ENCODE measurements around the gene HCFC2. TPM values are rescaled to one million over a fixed set of nuclear protein-coding genes. Genes with fewer than 3 reads are reported as not detected.
"Not testable (repeated sequence)": the region's sequence is repeated elsewhere in the genome, so short reads cannot be mapped to it uniquely, and the experiment has no call there.

Gene HCFC2
- total RNA-seq, 2 experiments from 2014 or later = 12.0 to 15.3 TPM

- no peak overlapping the region for H3K27ac Mint-ChIP-seq
- CTCF ChIA-PET = interaction anchor here (3.4 kb wide), 1 partner anchor 13 kb away, joined by 44 read pairs; no protein-coding TSS in a partner anchor
- ATAC-seq = no peak
These were observed 31.0 kb downstream of the HCFC2 start for GRCh38 chr12:104095289-104095688.

GRCh38 chr12:104097954-104098353 is 33.6 kb downstream of the HCFC2 start:
- H3K36me3 Mint-ChIP-seq (ENCODE audit: low read depth) = peaks cover 37% of the 10 kb centered on the region
- no peaks in the 10 kb centered on the region for H3K27me3 Mint-ChIP-seq (ENCODE audit: low read depth)
- no peak overlapping the region for H3K27ac Mint-ChIP-seq
- H3K4me3 Mint-ChIP-seq = no peak overlapping the region
- H3K9me3 Mint-ChIP-seq (ENCODE audit: insufficient read depth) = no peaks in the 10 kb centered on the region
- DNase-seq (no peak), ATAC-seq (no peak)
- no peaks in the 10 kb centered on the region for H3K4me1 Mint-ChIP-seq (ENCODE audit: low read depth)
- CTCF ChIA-PET = interaction anchor here (0.6 to 3.4 kb wide), 4 partner anchors 10 to 220 kb away, joined by 3 to 44 read pairs (median 4); no protein-coding TSS in a partner anchor
- POLR2A ChIA-PET = no interaction called here

More at GRCh38 chr12:104095289-104095688, 31.0 kb downstream of the HCFC2 start:
- Mint-ChIP-seq H3K27me3 (ENCODE audit: low read depth) (no peaks in the 10 kb centered on the region), H3K4me1 (ENCODE audit: low read depth) (no peaks in the 10 kb centered on the region), H3K36me3 (ENCODE audit: low read depth) (peaks cover 39% of the 10 kb centered on the region), H3K9me3 (ENCODE audit: insufficient read depth) (no peaks in the 10 kb centered on the region), H3K4me3 (no peak overlapping the region)
- POLR2A ChIA-PET = no interaction called here
- DNase-seq = no peak

- H3K36me3 Mint-ChIP-seq (ENCODE audit: low read depth) = peaks cover 17% of the 10 kb centered on the region
- no peaks in the 10 kb centered on the region for H3K9me3 Mint-ChIP-seq (ENCODE audit: insufficient read depth)
- no peak overlapping the region for H3K4me3 Mint-ChIP-seq
- H3K27me3 Mint-ChIP-seq (ENCODE audit: low read depth) = no peaks in the 10 kb centered on the region
- no peak overlapping the region for H3K27ac Mint-ChIP-seq
- ATAC-seq (no peak), DNase-seq (no peak)
- peaks cover 12% of the 10 kb centered on the region for H3K4me1 Mint-ChIP-seq (ENCODE audit: low read depth)
- ChIA-PET POLR2A (no interaction called here), CTCF (interaction anchor here (1.2 to 1.3 kb wide), 2 partner anchors 41 to 227 kb away, joined by 3 to 4 read pairs; partner anchors contain the start of gene HCFC2)
These were observed 41.1 kb downstream of the HCFC2 start for GRCh38 chr12:104105461-104105860.

GRCh38 chr12:104106965-104107364 is 42.6 kb downstream of the HCFC2 start:
- ChIA-PET CTCF (interaction anchor here (1.0 to 5.6 kb wide), 7 partner anchors 10 to 228 kb away, joined by 3 to 80 read pairs (median 41); partner anchors contain the start of gene TDG), POLR2A (no interaction called here)
- Mint-ChIP-seq H3K4me1 (ENCODE audit: low read depth) (peaks cover 12% of the 10 kb centered on the region), H3K9me3 (ENCODE audit: insufficient read depth) (no peaks in the 10 kb centered on the region), H3K36me3 (ENCODE audit: low read depth) (peaks cover 14% of the 10 kb centered on the region), H3K27ac (no peak overlapping the region), H3K27me3 (ENCODE audit: low read depth) (no peaks in the 10 kb centered on the region), H3K4me3 (no peak overlapping the region)
- DNase-seq = no peak
- no peak for ATAC-seq

GRCh38 chr12:104108755-104109445 is 44.6 kb downstream of the HCFC2 start:
- Mint-ChIP-seq H3K27ac (peak overlapping the region; percentile 22), H3K4me3 (no peak overlapping the region), H3K9me3 (ENCODE audit: insufficient read depth) (no peaks in the 10 kb centered on the region), H3K36me3 (ENCODE audit: low read depth) (peaks cover 6% of the 10 kb centered on the region), H3K4me1 (ENCODE audit: low read depth) (peaks cover 12% of the 10 kb centered on the region), H3K27me3 (ENCODE audit: low read depth) (no peaks in the 10 kb centered on the region)
- ATAC-seq (peak; percentile 99), DNase-seq (peak; percentile 93)
- POLR2A ChIA-PET = interaction anchor here (0.5 to 1.1 kb wide), 3 partner anchors 9 to 220 kb away, joined by 3 to 4 read pairs (median 3); no protein-coding TSS in a partner anchor
- CTCF ChIA-PET = interaction anchor here (0.6 to 5.6 kb wide), 58 partner anchors 8 to 350 kb away, joined by 3 to 80 read pairs (median 5); partner anchors contain the start of genes HCFC2, NFYB, TDG and TXNRD1

- H3K27me3 Mint-ChIP-seq (ENCODE audit: low read depth) = no peaks in the 10 kb centered on the region
- H3K4me1 Mint-ChIP-seq (ENCODE audit: low read depth) = peaks cover 12% of the 10 kb centered on the region
- H3K27ac Mint-ChIP-seq = no peak overlapping the region
- peaks cover 7% of the 10 kb centered on the region for H3K36me3 Mint-ChIP-seq (ENCODE audit: low read depth)
- H3K9me3 Mint-ChIP-seq (ENCODE audit: insufficient read depth) = no peaks in the 10 kb centered on the region
- DNase-seq (no peak), ATAC-seq (no peak)
- no peak overlapping the region for H3K4me3 Mint-ChIP-seq
- ChIA-PET POLR2A (interaction anchor here (0.7 to 1.1 kb wide), 2 partner anchors 34 to 220 kb away, joined by 3 to 4 read pairs; no protein-coding TSS in a partner anchor), CTCF (interaction anchor here (0.6 to 5.6 kb wide), 51 partner anchors 9 to 349 kb away, joined by 3 to 80 read pairs (median 7); partner anchors contain the start of genes HCFC2, TDG and TXNRD1)
These were observed 45.3 kb downstream of the HCFC2 start for GRCh38 chr12:104109446-104110271.

- peaks cover 17% of the 10 kb centered on the region for H3K36me3 Mint-ChIP-seq (ENCODE audit: low read depth)
- DNase-seq; H3K27ac Mint-ChIP-seq; POLR2A ChIA-PET; CTCF ChIA-PET; H3K4me3 Mint-ChIP-seq; H3K27me3 Mint-ChIP-seq (ENCODE audit: low read depth); H3K9me3 Mint-ChIP-seq (ENCODE audit: insufficient read depth); ATAC-seq; H3K4me1 Mint-ChIP-seq (ENCODE audit: low read depth): not testable (repeated sequence)
These were observed 50.7 kb downstream of the HCFC2 start for GRCh38 chr12:104114834-104115586.

- ChIA-PET POLR2A (no interaction called here), CTCF (no interaction called here)
- no peak for DNase-seq
- peaks cover 21% of the 10 kb centered on the region for H3K36me3 Mint-ChIP-seq (ENCODE audit: low read depth)
- H3K4me1 Mint-ChIP-seq (ENCODE audit: low read depth) = no peaks in the 10 kb centered on the region
- H3K27me3 Mint-ChIP-seq (ENCODE audit: low read depth) = no peaks in the 10 kb centered on the region
- ATAC-seq = no peak
- no peak overlapping the region for H3K4me3 Mint-ChIP-seq
- H3K27ac Mint-ChIP-seq = no peak overlapping the region
- no peaks in the 10 kb centered on the region for H3K9me3 Mint-ChIP-seq (ENCODE audit: insufficient read depth)
These were observed 51.2 kb downstream of the HCFC2 start for GRCh38 chr12:104115587-104115975.

GRCh38 chr12:104121001-104121400 is 56.7 kb downstream of the HCFC2 start:
- no peak overlapping the region for H3K4me3 Mint-ChIP-seq
- no peaks in the 10 kb centered on the region for H3K9me3 Mint-ChIP-seq (ENCODE audit: insufficient read depth)
- no peak for ATAC-seq
- no peak for DNase-seq
- H3K4me1 Mint-ChIP-seq (ENCODE audit: low read depth) = no peaks in the 10 kb centered on the region
- H3K36me3 Mint-ChIP-seq (ENCODE audit: low read depth) = peaks cover 39% of the 10 kb centered on the region
- CTCF ChIA-PET = interaction anchor here (1.3 to 4.2 kb wide), 2 partner anchors 11 to 17 kb away, joined by 3 to 32 read pairs; partner anchors contain the start of gene NFYB
- POLR2A ChIA-PET = no interaction called here
- no peaks in the 10 kb centered on the region for H3K27me3 Mint-ChIP-seq (ENCODE audit: low read depth)
- no peak overlapping the region for H3K27ac Mint-ChIP-seq

GRCh38 chr12:104122298-104122697 is 58.0 kb downstream of the HCFC2 start:
- Mint-ChIP-seq H3K4me3 (no peak overlapping the region), H3K4me1 (ENCODE audit: low read depth) (no peaks in the 10 kb centered on the region), H3K36me3 (ENCODE audit: low read depth) (peaks cover 45% of the 10 kb centered on the region), H3K27ac (no peak overlapping the region), H3K27me3 (ENCODE audit: low read depth) (no peaks in the 10 kb centered on the region), H3K9me3 (ENCODE audit: insufficient read depth) (no peaks in the 10 kb centered on the region)
- ChIA-PET POLR2A (no interaction called here), CTCF (interaction anchor here (4.2 kb wide), 1 partner anchor 12 kb away, joined by 32 read pairs; no protein-coding TSS in a partner anchor)
- DNase-seq (no peak), ATAC-seq (no peak)

GRCh38 chr12:104126548-104126947 is 62.2 kb downstream of the HCFC2 start:
- no peak for DNase-seq
- no peaks in the 10 kb centered on the region for H3K9me3 Mint-ChIP-seq (ENCODE audit: insufficient read depth)
- peaks cover 39% of the 10 kb centered on the region for H3K36me3 Mint-ChIP-seq (ENCODE audit: low read depth)
- no peaks in the 10 kb centered on the region for H3K27me3 Mint-ChIP-seq (ENCODE audit: low read depth)
- no peak overlapping the region for H3K27ac Mint-ChIP-seq
- POLR2A ChIA-PET = no interaction called here
- H3K4me3 Mint-ChIP-seq = no peak overlapping the region
- CTCF ChIA-PET = interaction anchor here (0.7 to 1.6 kb wide), 2 partner anchors 17 to 68 kb away, joined by 3 to 5 read pairs; no protein-coding TSS in a partner anchor
- no peak for ATAC-seq
- H3K4me1 Mint-ChIP-seq (ENCODE audit: low read depth) = peaks cover 2% of the 10 kb centered on the region
